B cell (primary cell): ENCODE data around the gene NAPB. TPM values are rescaled to one million over a fixed set of nuclear protein-coding genes. Genes with fewer than 3 reads are reported as not detected.

Source experiments
- ATAC-seq: fragments of 200-7000 bp; cut with Tn5 transposase; one replicate; pipeline ENCODE4 v1.10.0; 2021; ENCODE audit warnings: low read depth, mild to moderate bottlenecking, moderate number of reproducible peaks, moderate library complexity
- CTCF ChIA-PET: fragments of 350-600 bp; sonication (Branson Sonifier 250); formaldehyde crosslinking; loops from one replicate; lab custom pipeline; 2021; ENCODE audit warnings: antibody characterized with exemption, inconsistent platforms; lab: Charles Lee
- POLR2A ChIA-PET: fragments of 350-600 bp; sonication (Branson Sonifier 250); formaldehyde crosslinking; loops from one replicate; lab custom pipeline; 2021; ENCODE audit warnings: antibody characterized with exemption; lab: Charles Lee
- DNase-seq: peaks from one replicate; pipeline ENCODE4 v3.0.0; 2013
- H2AFZ ChIP-seq: 2 replicates; pipeline ENCODE4 v1.6.1; 2012; ENCODE audit warnings: mild to moderate bottlenecking, low read depth, low read length; ENCODE audit not compliant: insufficient read depth, poor library complexity, severe bottlenecking
- H3K27ac ChIP-seq, 2 donors: 1 replicate in 1 of 2; 2 replicates in 1 of 2; pipeline ENCODE4 v1.5.1; 2012 to 2013; ENCODE audit warnings: low read length in 2 of 2, mild to moderate bottlenecking in 2 of 2, moderate library complexity in 1 of 2
- H3K27me3 ChIP-seq, 4 experiments: fragments of 200-600 bp in 1 of 4; sonication (generic) in 1 of 4; replicated peaks in 1 of 4; 1 replicate in 2 of 4; 2 replicates in 2 of 4; pipeline versions ENCODE4 v1.6.1 to v1.7.0; 2013 to 2016; ENCODE audit warnings: low read length in 3 of 4, mild to moderate bottlenecking in 2 of 4, mixed read lengths in 1 of 4, moderate library complexity in 1 of 4; ENCODE audit not compliant: insufficient read depth in 4 of 4, control insufficient read depth in 3 of 4; ENCODE audit errors: control extremely low read depth in 1 of 4
- H3K36me3 ChIP-seq, 2 experiments: replicated peaks in 1 of 2; 1 replicate in 1 of 2; 2 replicates in 1 of 2; pipeline versions ENCODE4 v1.6.1 to v1.7.1; 2013; ENCODE audit warnings: low read length in 1 of 2; ENCODE audit not compliant: insufficient read depth in 2 of 2, control insufficient read depth in 1 of 2; ENCODE audit errors: control extremely low read depth in 1 of 2, extremely low read depth in 1 of 2
- H3K4me1 ChIP-seq, 2 donors: fragments of 200-600 bp in 1 of 2; sonication (generic) in 1 of 2; 1 replicate in 1 of 2; 2 replicates in 1 of 2; pipeline versions ENCODE4 v1.5.1 to v1.6.1; 2013 to 2017; ENCODE audit warnings: low read length in 2 of 2; ENCODE audit not compliant: control insufficient read depth in 2 of 2, insufficient read depth in 2 of 2
- H3K4me2 ChIP-seq: replicated peaks from 2 replicates; pipeline ENCODE3; 2012; ENCODE audit warnings: mild to moderate bottlenecking, low read depth, low read length; ENCODE audit not compliant: poor library complexity, severe bottlenecking
- H3K4me3 ChIP-seq, 5 experiments: fragments of 200-600 bp in 1 of 5; sonication (generic) in 1 of 5; 1 replicate in 3 of 5; 2 replicates in 2 of 5; pipeline versions ENCODE4 v1.5.1 to v1.7.0; 2011 to 2016; ENCODE audit warnings: low read length in 4 of 5, mild to moderate bottlenecking in 4 of 5, low read depth in 2 of 5, control low read depth in 1 of 5, moderate library complexity in 1 of 5; ENCODE audit not compliant: insufficient read depth in 1 of 5; ENCODE audit errors: control extremely low read depth in 1 of 5, extremely low read depth in 1 of 5
- H3K79me2 ChIP-seq: fragments of 200-600 bp; sonication (generic); one replicate; pipeline ENCODE4 v1.6.0; 2016; ENCODE audit warnings: low read length; ENCODE audit not compliant: control insufficient read depth, insufficient read depth
- H3K9ac ChIP-seq: fragments of 200-600 bp; sonication (generic); 2 replicates; pipeline ENCODE4 v1.6.1; 2017; ENCODE audit warnings: mild to moderate bottlenecking, low read length, moderate library complexity
- H3K9me3 ChIP-seq, 3 donors: one replicate each; pipeline versions ENCODE4 v1.6.1 to v1.7.1; 2013; ENCODE audit warnings: low read length in 2 of 3; ENCODE audit not compliant: control insufficient read depth in 2 of 3, insufficient read depth in 1 of 3; ENCODE audit errors: control extremely low read depth in 1 of 3
- H4K20me1 ChIP-seq: 2 replicates; pipeline ENCODE4 v1.6.0; 2012; ENCODE audit warnings: mild to moderate bottlenecking, low read length; ENCODE audit not compliant: insufficient read depth, control insufficient read depth, poor library complexity, severe bottlenecking
- H3K27ac Mint-ChIP-seq: one replicate; pipeline ENCODE4 v1.8.0; 2021; ENCODE audit warnings: mixed read lengths
- H3K27me3 Mint-ChIP-seq: one replicate; pipeline ENCODE4 v1.8.0; 2021; ENCODE audit warnings: mixed read lengths
- H3K4me1 Mint-ChIP-seq: one replicate; pipeline ENCODE4 v1.8.0; 2021; ENCODE audit warnings: mixed read lengths
- H3K4me3 Mint-ChIP-seq: one replicate; pipeline ENCODE4 v1.8.0; 2021; ENCODE audit warnings: mixed read lengths
- H3K9me3 Mint-ChIP-seq: one replicate; pipeline ENCODE4 v1.8.0; 2022; ENCODE audit warnings: mixed read lengths; ENCODE audit not compliant: insufficient read depth
- EZH2 ChIP-seq: IDR thresholded peaks from 2 replicates; pipeline ENCODE4 v1.6.1; 2012; ENCODE audit warnings: borderline replicate concordance, low read depth, mild to moderate bottlenecking, moderate library complexity, low read length; ENCODE audit not compliant: insufficient read depth, poor library complexity, severe bottlenecking
- WGBS: methylation state at CpG from one replicate; pipeline ENCODE4 v1.1.5; 2013; ENCODE audit warnings: missing lambda C conversion rate; ENCODE audit not compliant: insufficient coverage; 5-methylcytosine and 5-hydroxymethylcytosine counted together
- intact Hi-C: fragments of 100-400 bp; cut with micrococcal nuclease; formaldehyde crosslinking; loops from one replicate; pipeline ENCODE4 v1.10.0; 2022
- polyA plus RNA-seq: library from polyadenylated mRNA; depleted of rRNA; stranded (reverse); fragments of >200 nt; gene quantifications from 2 replicates; pipeline ENCODE4 v1.2.3, GENCODE V29; 2012
- total RNA-seq, 2 donors: library from RNA; stranded (reverse); fragments of 120-200 nt in 1 of 2; gene quantifications; 1 replicate in 1 of 2; 2 replicates in 1 of 2; pipeline versions ENCODE4 v1.2.3 to v1.2.4, GENCODE V29; 2013 to 2022
- TF ChIP-seq, protein P1 (sequence below): fragments of 200-600 bp; IDR thresholded peaks from one replicate; pipeline ENCODE4 v1.8.0; 2022; ENCODE audit warnings: antibody characterized with exemption, mild to moderate bottlenecking

The NAPB gene
- total and polyA plus RNA-seq, 2 donors (not counting 1 experiment from before 2014, with no cell fraction given): 4.1 to 13.0 TPM

- no peaks in the 10 kb centered on the region for H3K9me3 ChIP-seq
- Mint-ChIP-seq H3K27me3 (no peaks in the 10 kb centered on the region), H3K4me3 (no peak overlapping the region), H3K27ac (no peak overlapping the region), H3K4me1 (peaks cover 23% of the 10 kb centered on the region), H3K9me3 (no peaks in the 10 kb centered on the region)
- no peaks in the 10 kb centered on the region for H3K27me3 ChIP-seq
- peaks cover 14% of the 10 kb centered on the region for H4K20me1 ChIP-seq
- H3K9ac ChIP-seq: no peak overlapping the region
- peaks cover 13 to 15% of the 10 kb centered on the region in 2 donors for H3K4me1 ChIP-seq
- no peak overlapping the region for H3K27ac ChIP-seq
- intact Hi-C loops: no loop called here
- H3K4me2 ChIP-seq: no peak overlapping the region
- no peak for TF ChIP-seq EZH2
- TF ChIP-seq, protein P1, sequence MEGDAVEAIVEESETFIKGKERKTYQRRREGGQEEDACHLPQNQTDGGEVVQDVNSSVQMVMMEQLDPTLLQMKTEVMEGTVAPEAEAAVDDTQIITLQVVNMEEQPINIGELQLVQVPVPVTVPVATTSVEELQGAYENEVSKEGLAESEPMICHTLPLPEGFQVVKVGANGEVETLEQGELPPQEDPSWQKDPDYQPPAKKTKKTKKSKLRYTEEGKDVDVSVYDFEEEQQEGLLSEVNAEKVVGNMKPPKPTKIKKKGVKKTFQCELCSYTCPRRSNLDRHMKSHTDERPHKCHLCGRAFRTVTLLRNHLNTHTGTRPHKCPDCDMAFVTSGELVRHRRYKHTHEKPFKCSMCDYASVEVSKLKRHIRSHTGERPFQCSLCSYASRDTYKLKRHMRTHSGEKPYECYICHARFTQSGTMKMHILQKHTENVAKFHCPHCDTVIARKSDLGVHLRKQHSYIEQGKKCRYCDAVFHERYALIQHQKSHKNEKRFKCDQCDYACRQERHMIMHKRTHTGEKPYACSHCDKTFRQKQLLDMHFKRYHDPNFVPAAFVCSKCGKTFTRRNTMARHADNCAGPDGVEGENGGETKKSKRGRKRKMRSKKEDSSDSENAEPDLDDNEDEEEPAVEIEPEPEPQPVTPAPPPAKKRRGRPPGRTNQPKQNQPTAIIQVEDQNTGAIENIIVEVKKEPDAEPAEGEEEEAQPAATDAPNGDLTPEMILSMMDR: no peak
- peaks cover 16% of the 10 kb centered on the region for H3K79me2 ChIP-seq
- DNase-seq: no peak
- ChIA-PET CTCF (no interaction called here), POLR2A (no interaction called here)
- no peak overlapping the region for H2AFZ ChIP-seq
- peaks cover 14 to 64% of the 10 kb centered on the region in 2 experiments for H3K36me3 ChIP-seq
- ATAC-seq: no peak
- 90% methylated on average over 2 of the region's 5 CpGs for WGBS
- no peak overlapping the region for H3K4me3 ChIP-seq
These were observed 51.0 kb downstream of the NAPB start for GRCh38 chr20:23370274-23370673.

DNA sequence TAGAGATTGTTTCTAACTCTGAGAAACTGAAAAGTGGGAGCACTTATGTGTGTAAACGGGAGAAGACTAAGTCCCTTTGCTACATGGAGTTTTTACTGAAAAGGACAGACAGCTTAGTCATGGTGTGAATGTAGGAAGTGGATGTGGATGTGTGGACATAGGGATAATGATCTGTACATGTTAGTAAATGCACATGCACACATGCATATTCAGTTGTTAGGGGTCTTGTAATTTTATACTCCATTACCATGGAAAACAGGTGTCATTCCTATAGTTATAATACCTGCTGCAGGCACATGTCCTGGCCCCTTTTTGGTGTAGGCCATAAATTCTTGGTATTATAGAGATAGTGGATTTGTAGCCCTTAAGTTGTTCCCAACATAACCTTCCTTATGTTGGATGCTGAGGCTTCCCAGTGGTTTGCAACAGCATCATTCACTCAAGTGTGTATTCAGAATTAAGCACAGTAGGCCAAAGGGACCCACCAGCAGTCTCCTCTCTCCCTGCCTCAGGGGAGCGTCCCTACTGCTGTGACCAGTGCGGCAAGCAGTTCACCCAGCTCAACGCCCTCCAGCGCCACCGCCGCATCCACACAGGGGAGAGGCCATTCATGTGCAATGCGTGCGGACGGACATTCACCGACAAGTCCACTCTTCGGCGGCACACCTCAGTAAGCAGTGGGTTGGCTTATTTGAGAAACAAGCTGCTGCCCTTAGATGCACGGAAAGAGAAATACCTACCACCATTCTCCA lies 52.0 kb downstream of the NAPB start:
- DNase-seq: no peak
- H3K4me3 Mint-ChIP-seq: no peak overlapping the region
- H3K9ac ChIP-seq: no peak overlapping the region
- no peaks in the 10 kb centered on the region for H3K9me3 Mint-ChIP-seq
- H3K27ac ChIP-seq: no peak overlapping the region
- no peak overlapping the region for H3K4me3 ChIP-seq
- WGBS: 100% methylated on average over 7 of the region's 14 CpGs
- H3K27ac Mint-ChIP-seq: peak overlapping the region; percentile 46
- H3K9me3 ChIP-seq: no peaks in the 10 kb centered on the region
- ATAC-seq: no peak
- H3K36me3 ChIP-seq: peaks cover 14 to 69% of the 10 kb centered on the region in 2 experiments
- peaks cover 14% of the 10 kb centered on the region for H4K20me1 ChIP-seq
- H3K4me1 Mint-ChIP-seq: peaks cover 33% of the 10 kb centered on the region
- POLR2A ChIA-PET: no interaction called here
- H3K27me3 ChIP-seq: no peaks in the 10 kb centered on the region
- CTCF ChIA-PET: interaction anchor here (1.0 kb wide), 1 partner anchor 53 kb away, joined by 3 read pairs; the partner anchor contains the start of gene NAPB
- no peak overlapping the region for H2AFZ ChIP-seq
- H3K27me3 Mint-ChIP-seq: no peaks in the 10 kb centered on the region
- peaks cover 26% of the 10 kb centered on the region for H3K79me2 ChIP-seq
- intact Hi-C loops: no loop called here
- no peak overlapping the region for H3K4me2 ChIP-seq
- TF ChIP-seq, protein P1: no peak
- no peak for TF ChIP-seq EZH2
- peaks cover 13 to 15% of the 10 kb centered on the region in 2 donors for H3K4me1 ChIP-seq
